Neural cell (in vitro differentiated cells): ENCODE results near the gene TBC1D5.
"Not testable (repeated sequence)": the region's sequence is repeated elsewhere in the genome, so short reads cannot be mapped to it uniquely, and the experiment has no call there.

Experiments used
- EP300 ChIP-seq: fragments of 450-650 bp; conservative IDR thresholded peaks from 2 replicates; pipeline ENCODE4 v1.6.1; 2014; ENCODE audit warnings: antibody characterized with exemption, mild to moderate bottlenecking, moderate library complexity; ENCODE audit not compliant: poor library complexity, severe bottlenecking
- EZH2 ChIP-seq: fragments of 200-600, 300-800 bp; shearing (Covaris generic), sonication (generic); IDR thresholded peaks from 2 replicates; pipeline ENCODE4 v1.6.1; 2014; ENCODE audit warnings: antibody characterized with exemption, low read length, borderline replicate concordance, mild to moderate bottlenecking; ENCODE audit not compliant: insufficient read depth, poor library complexity, severe bottlenecking
- POLR2AphosphoS5 ChIP-seq: IDR thresholded peaks from 2 replicates; pipeline ENCODE4 v1.6.1; 2012
- TF ChIP-seq, protein P1 (sequence below): fragments of 450-650 bp; IDR thresholded peaks from 2 replicates; pipeline ENCODE4 v1.5.1; 2014; ENCODE audit warnings: antibody characterized with exemption, mild to moderate bottlenecking, moderate library complexity; ENCODE audit not compliant: poor library complexity, severe bottlenecking

DNA sequence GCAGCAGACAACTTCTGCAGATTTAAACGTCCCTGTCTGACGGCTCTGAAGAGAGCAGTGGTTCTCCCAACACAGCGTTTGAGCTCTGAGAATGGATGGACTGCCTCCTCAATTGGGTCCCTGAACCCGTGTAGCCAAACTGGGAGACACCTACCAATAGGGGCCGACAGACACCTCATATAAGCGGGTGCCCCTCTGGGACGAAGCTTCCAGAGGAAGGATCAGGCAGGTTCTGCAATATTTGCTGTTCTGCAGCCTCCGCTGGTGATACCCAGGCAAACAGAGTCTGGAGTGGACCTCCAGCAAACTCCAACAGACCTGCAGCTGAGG lies 48.8 kb downstream of the TBC1D5 start:
- TF ChIP-seq, protein P1, sequence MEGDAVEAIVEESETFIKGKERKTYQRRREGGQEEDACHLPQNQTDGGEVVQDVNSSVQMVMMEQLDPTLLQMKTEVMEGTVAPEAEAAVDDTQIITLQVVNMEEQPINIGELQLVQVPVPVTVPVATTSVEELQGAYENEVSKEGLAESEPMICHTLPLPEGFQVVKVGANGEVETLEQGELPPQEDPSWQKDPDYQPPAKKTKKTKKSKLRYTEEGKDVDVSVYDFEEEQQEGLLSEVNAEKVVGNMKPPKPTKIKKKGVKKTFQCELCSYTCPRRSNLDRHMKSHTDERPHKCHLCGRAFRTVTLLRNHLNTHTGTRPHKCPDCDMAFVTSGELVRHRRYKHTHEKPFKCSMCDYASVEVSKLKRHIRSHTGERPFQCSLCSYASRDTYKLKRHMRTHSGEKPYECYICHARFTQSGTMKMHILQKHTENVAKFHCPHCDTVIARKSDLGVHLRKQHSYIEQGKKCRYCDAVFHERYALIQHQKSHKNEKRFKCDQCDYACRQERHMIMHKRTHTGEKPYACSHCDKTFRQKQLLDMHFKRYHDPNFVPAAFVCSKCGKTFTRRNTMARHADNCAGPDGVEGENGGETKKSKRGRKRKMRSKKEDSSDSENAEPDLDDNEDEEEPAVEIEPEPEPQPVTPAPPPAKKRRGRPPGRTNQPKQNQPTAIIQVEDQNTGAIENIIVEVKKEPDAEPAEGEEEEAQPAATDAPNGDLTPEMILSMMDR: not testable (repeated sequence)
- not testable (repeated sequence) for TF ChIP-seq POLR2AphosphoS5, EZH2, EP300
